IMR-90 (cell line): ENCODE results near the gene LMO1. TPM values are rescaled to one million over a fixed set of nuclear protein-coding genes. Genes with fewer than 3 reads are reported as not detected.

Source experiments
- ATAC-seq: fragments of 200-7000 bp; cut with Tn5 transposase; 2 replicates; pipeline ENCODE4 v1.9.1; 2020; ENCODE audit warnings: low read depth, mild to moderate bottlenecking, moderate library complexity
- BruUV-seq: library from RNA; stranded (reverse); fragments of 400-500 nt; replicated peaks from 2 replicates; lab custom pipeline; 2021; lab: Mats Ljungman, UMichigan
- CTCF ChIA-PET: fragments of 300-600 bp; formaldehyde crosslinking; extraction: SDS; loops from one replicate; lab custom pipeline; 2021; ENCODE audit warnings: antibody characterized with exemption; lab: Yijun Ruan, JAX
- POLR2A ChIA-PET: fragments of 300-600 bp; sonication (Branson Sonifier 250); formaldehyde crosslinking; loops from one replicate; lab custom pipeline; 2022; ENCODE audit warnings: antibody characterized with exemption; ENCODE audit not compliant: unreplicated experiment; lab: Charles Lee
- DNase-seq: peaks from one replicate; pipeline ENCODE4 v3.0.0; 2013
- H2AFZ ChIP-seq: replicated peaks from 2 replicates; pipeline ENCODE3; 2013; ENCODE audit warnings: low read length, mild to moderate bottlenecking; ENCODE audit not compliant: poor library complexity
- H2AK5ac ChIP-seq: 2 replicates; pipeline ENCODE4 v1.6.1; 2013; ENCODE audit warnings: low read depth, low read length, inconsistent platforms
- H2AK9ac ChIP-seq: replicated peaks from 2 replicates; pipeline ENCODE3; 2013; ENCODE audit warnings: mild to moderate bottlenecking, low read depth, low read length, moderate library complexity; ENCODE audit not compliant: poor library complexity
- H2BK120ac ChIP-seq: 2 replicates; pipeline ENCODE4 v1.6.1; 2013; ENCODE audit warnings: low read depth, low read length, inconsistent platforms
- H2BK15ac ChIP-seq: 3 replicates; pipeline ENCODE4 v1.6.1; 2013; ENCODE audit warnings: low read depth, low read length, inconsistent platforms
- H2BK20ac ChIP-seq: 2 replicates; pipeline ENCODE4 v1.6.1; 2013; ENCODE audit warnings: low read depth, mild to moderate bottlenecking, inconsistent platforms, low read length, moderate library complexity
- H2BK5ac ChIP-seq: 2 replicates; pipeline ENCODE4 v1.6.1; 2013; ENCODE audit warnings: mild to moderate bottlenecking, low read depth, low read length, inconsistent platforms; ENCODE audit not compliant: poor library complexity, severe bottlenecking
- H3K14ac ChIP-seq: replicated peaks from 2 replicates; pipeline ENCODE4 v1.6.1; 2013; ENCODE audit warnings: low read depth, low read length, inconsistent platforms
- H3K18ac ChIP-seq: 2 replicates; pipeline ENCODE4 v1.6.1; 2013; ENCODE audit warnings: low read depth, low read length, control low read depth
- H3K23ac ChIP-seq: 2 replicates; pipeline ENCODE4 v1.6.1; 2013; ENCODE audit warnings: low read depth, low read length, inconsistent platforms
- H3K27ac ChIP-seq: 2 replicates; pipeline ENCODE4 v1.5.1; 2013; ENCODE audit warnings: mild to moderate bottlenecking, control low read depth, low read length; ENCODE audit not compliant: insufficient read depth
- H3K27me3 ChIP-seq: 2 replicates; pipeline ENCODE4 v1.6.1; 2013; ENCODE audit warnings: low read length; ENCODE audit not compliant: control insufficient read depth, insufficient read depth
- H3K36me3 ChIP-seq: 2 replicates; pipeline ENCODE4 v1.6.1; 2013; ENCODE audit warnings: low read length, mixed read lengths; ENCODE audit not compliant: control insufficient read depth, insufficient read depth
- H3K4ac ChIP-seq: 2 replicates; pipeline ENCODE4 v1.6.1; 2013; ENCODE audit warnings: low read depth, low read length, inconsistent platforms
- H3K4me1 ChIP-seq: 2 replicates; pipeline ENCODE4 v1.6.1; 2013; ENCODE audit warnings: low read length, mixed read lengths; ENCODE audit not compliant: control insufficient read depth, insufficient read depth
- H3K4me2 ChIP-seq: 2 replicates; pipeline ENCODE4 v1.6.1; 2013; ENCODE audit warnings: low read depth, mild to moderate bottlenecking, control low read depth, low read length, moderate library complexity
- H3K4me3 ChIP-seq: 2 replicates; pipeline ENCODE4 v1.5.1; 2013; ENCODE audit warnings: low read depth, mild to moderate bottlenecking, control low read depth, low read length, moderate library complexity; ENCODE audit not compliant: insufficient read depth
- H3K56ac ChIP-seq: 2 replicates; pipeline ENCODE4 v1.6.1; 2013; ENCODE audit warnings: low read length, inconsistent platforms; ENCODE audit not compliant: insufficient read depth; ENCODE audit errors: extremely low read depth
- H3K79me1 ChIP-seq, 2 experiments: 2 replicates each; pipeline ENCODE4 v1.6.1; 2013; ENCODE audit warnings: low read length in 2 of 2, inconsistent platforms in 1 of 2, low read depth in 1 of 2
- H3K9ac ChIP-seq: 2 replicates; pipeline ENCODE4 v1.6.1; 2013; ENCODE audit warnings: low read depth, low read length, control low read depth
- H3K9me1 ChIP-seq: 2 replicates; pipeline ENCODE4 v1.6.1; 2013; ENCODE audit warnings: low read length, inconsistent platforms; ENCODE audit not compliant: insufficient read depth
- H3K9me3 ChIP-seq: 2 replicates; pipeline ENCODE4 v1.6.1; 2013; ENCODE audit warnings: low read length; ENCODE audit not compliant: control insufficient read depth, insufficient read depth
- H4K20me1 ChIP-seq: 2 replicates; pipeline ENCODE4 v1.6.1; 2013; ENCODE audit warnings: low read length, inconsistent platforms; ENCODE audit not compliant: insufficient read depth
- H4K5ac ChIP-seq: 2 replicates; pipeline ENCODE4 v1.6.1; 2013; ENCODE audit warnings: mild to moderate bottlenecking, low read depth, low read length, control low read depth
- H4K8ac ChIP-seq, 2 experiments: 2 replicates each; pipeline ENCODE4 v1.6.1; 2013; ENCODE audit warnings: low read depth in 2 of 2, low read length in 2 of 2, control low read depth in 1 of 2, inconsistent platforms in 1 of 2
- H4K91ac ChIP-seq: 2 replicates; pipeline ENCODE4 v1.6.1; 2013; ENCODE audit warnings: low read depth, low read length, inconsistent platforms; ENCODE audit not compliant: insufficient read depth
- CEBPB ChIP-seq: IDR thresholded peaks from 2 replicates; pipeline ENCODE4 v1.6.1; 2012; ENCODE audit warnings: low read depth, low read length, improper control_type of control experiment
- MAFK ChIP-seq: IDR thresholded peaks from 2 replicates; pipeline ENCODE4 v1.6.1; 2012; ENCODE audit warnings: low read depth, low read length, improper control_type of control experiment
- MAZ ChIP-seq: IDR thresholded peaks from 2 replicates; pipeline ENCODE4 v1.6.1; 2012; ENCODE audit warnings: low read depth, mild to moderate bottlenecking, low read length, improper control_type of control experiment, moderate library complexity, borderline replicate concordance
- POLR2A ChIP-seq: IDR thresholded peaks from 2 replicates; pipeline ENCODE4 v1.6.1; 2012; ENCODE audit warnings: mild to moderate bottlenecking, low read depth, low read length
- SMC3 ChIP-seq: fragments of 150-350 bp; IDR thresholded peaks from 2 replicates; pipeline ENCODE4 v1.6.1; 2016; ENCODE audit warnings: low read depth, mild to moderate bottlenecking, antibody characterized with exemption, low read length, moderate library complexity
- WGBS, 2 experiments: methylation state at CpG; one replicate each; pipeline versions ENCODE4 v1.1.5 to v1.1.7; 2013; ENCODE audit warnings: missing lambda C conversion rate in 2 of 2; ENCODE audit not compliant: insufficient read length in 1 of 2; ENCODE audit errors: extremely low coverage in 2 of 2; 5-methylcytosine and 5-hydroxymethylcytosine counted together
- dilution Hi-C: fragments of 300-500 bp; cut with HindIII; formaldehyde crosslinking; loops from one replicate; pipeline ENCODE4 v1.14.3; 2018; ENCODE audit warnings: low sequenced_read_pairs; ENCODE audit not compliant: unreplicated experiment
- in situ Hi-C: fragments of 300-500 bp; cut with MboI; formaldehyde crosslinking; loops from 3 replicates; pipeline ENCODE4 v1.14.3; 2019; ENCODE audit warnings: low sequenced_read_pairs, inconsistent platforms, mixed read lengths
- intact Hi-C: fragments of 100-400 bp; cut with micrococcal nuclease; formaldehyde crosslinking; loops from 2 replicates; pipeline ENCODE4 v1.10.0; 2022
- polyA plus RNA-seq, 3 experiments: library from polyadenylated mRNA; depleted of rRNA; stranded (reverse); fragments of >200 nt; gene quantifications; 2 replicates each; pipeline ENCODE4 v1.2.3, GENCODE V29; 2012; ENCODE audit warnings: low replicate concordance in 1 of 3
- total RNA-seq: library from RNA; depleted of rRNA; stranded (reverse); fragments of >200 nt; gene quantifications from 2 replicates; pipeline ENCODE4 v1.2.3, GENCODE V29; 2012
- TF ChIP-seq, protein P1 (sequence below): fragments of 150-350 bp; IDR thresholded peaks from 2 replicates; pipeline ENCODE4 v1.6.1; 2016; ENCODE audit warnings: low read depth, mild to moderate bottlenecking, low read length, moderate library complexity, borderline replicate concordance

Gene LMO1
- total and polyA plus RNA-seq, 2 of the 4 experiments (the other 2 are of a cell fraction) = not detected

DNA sequence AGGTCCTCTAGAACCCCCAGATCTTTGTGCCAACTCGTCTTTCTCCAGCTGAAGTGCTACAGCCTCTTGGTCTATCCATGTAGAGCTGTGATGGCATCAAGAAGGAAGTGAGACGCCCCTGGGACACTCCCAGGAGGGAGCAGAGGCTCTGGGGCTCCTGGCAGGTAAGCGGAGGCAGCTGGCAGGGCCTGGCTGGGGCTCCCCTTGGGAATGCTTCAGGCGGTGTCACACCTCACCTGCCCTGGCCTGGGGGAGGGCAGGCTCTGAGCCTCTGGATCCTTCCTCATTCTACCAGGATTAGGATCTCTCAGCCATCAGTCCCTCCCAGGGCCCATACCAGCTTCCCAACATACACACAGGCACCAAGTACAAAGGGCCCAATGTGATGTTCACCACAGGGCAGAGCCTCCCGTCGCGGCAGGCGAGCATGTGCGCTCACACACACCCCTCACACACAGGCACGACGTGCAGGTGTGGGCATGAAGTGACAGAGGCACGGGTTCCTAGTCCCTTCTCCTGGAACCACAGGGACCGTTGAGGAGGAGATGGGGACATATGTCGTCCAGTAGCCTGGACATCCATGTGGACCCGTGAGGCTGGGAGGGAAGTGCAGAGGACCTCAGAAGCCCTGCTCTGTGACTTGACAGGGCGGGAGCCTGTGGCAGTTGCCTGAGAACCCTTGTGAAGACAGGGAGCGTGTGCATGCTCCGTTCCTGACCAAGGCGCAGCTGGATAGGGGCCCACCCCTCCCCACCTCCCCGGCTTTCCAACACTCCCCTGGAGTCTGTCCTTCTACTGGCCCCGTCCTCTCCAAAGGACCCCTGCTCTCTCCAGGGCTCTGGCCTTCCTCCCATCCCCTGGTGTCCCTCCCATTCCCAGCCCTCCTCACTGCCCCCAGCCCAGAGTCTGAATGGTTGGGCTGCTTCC, 32.5 kb downstream of the LMO1 start:
- WGBS, 2 experiments = 81% methylated on average over 5 of the region's 21 CpGs; no CpG with 5 or more reads in 1 of the 2 experiments
- H2AK9ac ChIP-seq = peak overlapping the region; percentile 28
- H4K91ac ChIP-seq = no peak overlapping the region
- no peak overlapping the region for H3K23ac ChIP-seq
- ATAC-seq (no peak), DNase-seq (no peak)
- H2BK120ac ChIP-seq = no peak overlapping the region
- no peaks in the 10 kb centered on the region for H3K9me1 ChIP-seq
- H3K36me3 ChIP-seq = no peaks in the 10 kb centered on the region
- H2BK5ac ChIP-seq = no peak overlapping the region
- TF ChIP-seq MAFK = no peak
- TF ChIP-seq SMC3 = no peak
- TF ChIP-seq POLR2A = no peak
- TF ChIP-seq, protein P1, sequence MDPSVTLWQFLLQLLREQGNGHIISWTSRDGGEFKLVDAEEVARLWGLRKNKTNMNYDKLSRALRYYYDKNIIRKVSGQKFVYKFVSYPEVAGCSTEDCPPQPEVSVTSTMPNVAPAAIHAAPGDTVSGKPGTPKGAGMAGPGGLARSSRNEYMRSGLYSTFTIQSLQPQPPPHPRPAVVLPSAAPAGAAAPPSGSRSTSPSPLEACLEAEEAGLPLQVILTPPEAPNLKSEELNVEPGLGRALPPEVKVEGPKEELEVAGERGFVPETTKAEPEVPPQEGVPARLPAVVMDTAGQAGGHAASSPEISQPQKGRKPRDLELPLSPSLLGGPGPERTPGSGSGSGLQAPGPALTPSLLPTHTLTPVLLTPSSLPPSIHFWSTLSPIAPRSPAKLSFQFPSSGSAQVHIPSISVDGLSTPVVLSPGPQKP = no peak
- no peak for TF ChIP-seq CEBPB
- no peak for TF ChIP-seq MAZ
- no peak overlapping the region for H3K14ac ChIP-seq
- H2BK20ac ChIP-seq = no peak overlapping the region
- no peaks in the 10 kb centered on the region for H4K20me1 ChIP-seq
- dilution Hi-C loops (no loop called here), intact Hi-C loops (no loop called here), in situ Hi-C loops (loop anchor here (25.0 kb wide), 2 partner anchors 731 to 881 kb away; partner anchors contain the start of gene TMEM9B)
- no peak overlapping the region for H3K56ac ChIP-seq
- H3K9me3 ChIP-seq = no peaks in the 10 kb centered on the region
- peak overlapping the region; percentile 51 for H2AFZ ChIP-seq
- no peak overlapping the region for H3K27ac ChIP-seq
- H3K18ac ChIP-seq = no peak overlapping the region
- no peaks in the 10 kb centered on the region; the same call in 1 of the 2 replicates for H3K4me1 ChIP-seq
- H4K8ac ChIP-seq = no peak overlapping the region
- BruUV-seq = no TSS peak
- H3K4me2 ChIP-seq = no peak overlapping the region
- H3K79me1 ChIP-seq = no peaks in the 10 kb centered on the region
- H3K27me3 ChIP-seq = peaks cover 15% of the 10 kb centered on the region
- H3K4ac ChIP-seq = no peak overlapping the region
- CTCF ChIA-PET = no interaction called here
- no peak overlapping the region for H3K4me3 ChIP-seq
- no peak overlapping the region for H2BK15ac ChIP-seq
- H2AK5ac ChIP-seq = no peak overlapping the region
- no peak overlapping the region for H4K5ac ChIP-seq
- POLR2A ChIA-PET = no interaction called here
- no peak overlapping the region for H3K9ac ChIP-seq
